Right ventricle myocardium inferior (tissue), 1 donor: Measurements from ENCODE around the gene E4F1. TPM values are rescaled to one million over a fixed set of nuclear protein-coding genes. Genes with fewer than 3 reads are reported as not detected.

Experiments
- ATAC-seq: fragments of 200-7000 bp; cut with Tn5 transposase; one replicate; pipeline ENCODE4 v1.9.1; 2020; ENCODE audit warnings: mild to moderate bottlenecking, moderate library complexity
- DNase-seq: peaks from one replicate; pipeline ENCODE4 v3.0.0; 2021; ENCODE audit errors: missing footprints
- intact Hi-C: fragments of 100-400 bp; cut with DNase I; formaldehyde crosslinking; loops from one replicate; pipeline ENCODE4 v1.11.0; 2022
- microRNA-seq: library from miRNA; unstranded; fragments of <30 nt; microRNA quantifications from one replicate; pipeline ENCODE4 v1.2.0, GENCODE V29; 2020
- total RNA-seq: library from RNA; stranded (reverse); fragmentation: NEBNext Ultra II Directional; extraction: Animal tissue kit (Norgen Biotek cat#: 25700); gene quantifications from one replicate; pipeline ENCODE4 v1.2.1, GENCODE V29; 2021
- donor health status: DM: no; HTN: yes; CAD: no; lungs with severe emphysema.

E4F1 gene
- total RNA-seq, 1 donor from 2014 or later: 14.1 TPM

DNA sequence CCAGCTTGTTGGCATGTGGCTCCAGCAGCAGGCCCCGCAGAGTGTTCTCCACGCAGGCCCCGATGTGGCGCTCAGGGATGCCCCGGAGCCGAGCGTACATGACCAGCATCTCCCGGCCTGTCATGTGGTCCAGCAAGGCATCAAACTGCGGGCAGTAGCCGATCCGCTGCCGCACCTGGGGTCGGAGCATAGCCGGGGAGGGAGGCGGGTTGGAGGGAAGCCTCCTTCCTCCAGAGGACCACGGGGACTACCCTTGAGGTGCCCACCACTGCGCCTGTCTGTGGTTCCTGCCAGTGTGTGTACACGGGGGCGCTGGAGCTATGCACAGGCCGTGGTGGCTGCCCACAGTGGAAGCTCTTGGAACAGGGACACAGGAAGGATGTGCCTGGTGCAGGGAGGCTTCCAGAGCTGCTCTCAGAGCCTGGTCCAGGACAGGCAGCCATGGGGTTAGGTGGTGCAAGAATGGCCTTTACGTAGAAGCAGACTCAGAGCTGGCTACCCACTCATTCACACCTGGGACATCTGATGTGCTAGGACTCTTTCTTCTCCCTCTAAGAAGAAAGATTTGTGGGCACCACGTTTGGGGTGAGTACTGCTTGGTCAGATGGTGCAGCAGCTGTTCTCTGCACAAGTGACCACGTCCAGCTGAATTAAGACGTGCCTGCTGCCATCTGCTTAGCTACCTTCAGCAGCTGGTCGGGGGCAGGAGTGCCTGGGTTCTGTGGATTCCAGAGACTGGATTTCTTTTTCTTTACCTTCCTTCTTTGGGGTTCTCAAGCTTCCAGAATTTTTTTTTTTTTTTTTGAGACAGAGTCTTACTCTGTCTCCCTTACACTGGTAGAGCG, 55.8 kb downstream of the E4F1 start:
- DNase-seq: peak; percentile 57
- intact Hi-C loops: no loop called here
- no peak for ATAC-seq

DNA sequence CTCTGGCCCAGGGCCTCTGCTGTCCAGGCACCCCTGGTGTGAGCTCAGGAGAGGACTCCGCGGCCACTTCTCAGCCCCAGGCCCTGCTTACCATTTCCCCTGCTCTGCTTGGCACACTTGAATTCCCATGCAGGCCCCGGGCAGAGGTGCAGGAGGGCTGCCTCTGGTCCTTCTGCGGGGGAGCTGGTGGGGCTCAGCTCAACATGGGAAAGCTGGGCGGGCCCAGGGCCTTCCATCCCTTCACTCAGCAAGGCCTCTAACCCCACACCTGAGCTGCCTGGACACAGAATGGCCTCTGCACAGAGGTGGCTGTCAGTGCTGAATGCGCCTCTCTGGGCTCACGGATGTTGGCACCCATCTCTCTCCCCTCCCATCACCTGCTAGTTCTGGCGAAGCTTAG, 57.1 kb downstream of the E4F1 start:
- ATAC-seq (no peak), DNase-seq (peak; percentile 15)
- intact Hi-C loops: no loop called here

DNA sequence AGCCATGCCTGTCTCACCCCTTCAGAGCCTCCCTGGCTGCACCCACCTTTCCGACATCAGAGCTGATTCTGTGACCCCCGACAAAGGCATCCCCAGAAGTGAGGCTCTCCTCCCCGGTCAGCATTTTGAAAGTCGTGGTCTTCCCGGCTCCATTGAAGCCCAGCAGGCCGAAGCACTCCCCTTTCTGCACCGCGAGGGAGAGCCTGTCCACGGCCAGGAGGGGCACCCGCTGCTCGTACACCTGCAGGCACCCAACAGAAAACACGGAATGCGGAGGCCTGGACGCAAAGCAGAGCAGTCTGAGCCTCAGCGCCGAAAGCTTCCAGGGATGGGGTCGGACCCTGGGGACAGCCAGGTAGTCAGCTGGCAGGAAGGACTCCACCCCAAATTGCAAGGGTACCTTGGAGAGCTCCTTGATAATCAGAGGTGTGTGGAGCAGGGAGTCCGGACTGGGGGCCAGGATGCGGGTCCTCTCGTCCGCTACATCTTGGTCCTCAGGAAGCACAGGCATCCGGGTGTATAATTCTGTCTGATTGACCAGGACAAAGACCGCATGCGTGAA, 57.7 kb downstream of the E4F1 start:
- DNase-seq (no peak), ATAC-seq (no peak)
- intact Hi-C loops: no loop called here

DNA sequence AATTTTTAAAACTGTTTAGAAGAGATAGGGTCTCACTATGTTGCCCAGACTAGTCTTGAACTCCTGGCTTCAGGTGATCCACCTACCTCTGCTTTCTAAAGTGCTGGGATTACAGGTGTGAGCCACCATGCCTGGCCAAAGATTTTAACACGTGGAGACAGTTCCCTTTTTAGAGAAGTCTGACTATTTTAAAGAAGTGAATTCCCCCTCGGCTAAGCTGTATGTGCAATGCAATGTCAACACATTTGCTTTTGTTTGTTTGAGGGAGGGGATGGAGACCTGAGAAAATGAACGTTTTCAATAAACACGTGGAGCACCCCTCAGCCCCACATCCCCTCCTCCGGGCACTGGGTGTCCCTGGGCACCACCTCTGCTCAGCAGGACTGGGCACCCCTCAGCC, 58.9 kb downstream of the E4F1 start:
- DNase-seq: no peak
- no peak for ATAC-seq
- intact Hi-C loops: no loop called here

DNA sequence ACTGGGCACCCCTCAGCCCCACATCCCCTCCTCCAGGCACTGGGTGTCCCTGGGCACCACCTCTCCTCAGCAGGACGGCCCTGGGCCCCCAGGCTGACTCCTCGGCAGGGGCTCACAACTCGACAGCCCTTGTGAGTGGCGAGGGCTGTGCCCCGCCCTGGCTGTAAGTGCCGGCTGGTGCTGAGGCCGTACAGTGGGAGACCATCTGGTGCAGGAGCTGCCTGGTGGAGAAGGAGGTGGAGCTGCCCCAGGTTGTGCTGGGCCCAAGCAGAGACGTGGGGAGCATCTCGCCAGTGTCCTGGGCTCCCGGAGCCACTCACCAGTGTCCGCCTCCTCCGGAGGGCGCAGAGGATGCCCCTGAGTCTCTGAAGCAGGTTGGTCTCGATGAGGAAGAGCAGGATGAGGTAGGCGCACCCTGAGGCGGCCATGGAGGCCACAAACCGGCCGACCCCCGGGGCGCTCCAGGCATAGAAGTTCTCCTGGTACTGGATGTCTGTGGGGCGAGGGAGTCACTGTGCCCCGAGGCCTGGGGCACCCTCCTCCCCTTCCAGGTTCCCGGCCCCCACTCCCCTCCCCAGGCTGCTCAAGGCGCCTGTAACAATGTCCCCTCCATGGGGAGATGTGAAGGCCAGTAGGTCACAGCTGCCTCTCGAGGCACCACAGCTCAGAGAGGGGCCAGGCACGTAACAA, 59.6 kb downstream of the E4F1 start:
- ATAC-seq: no peak
- intact Hi-C loops: no loop called here
- no peak for DNase-seq

DNA sequence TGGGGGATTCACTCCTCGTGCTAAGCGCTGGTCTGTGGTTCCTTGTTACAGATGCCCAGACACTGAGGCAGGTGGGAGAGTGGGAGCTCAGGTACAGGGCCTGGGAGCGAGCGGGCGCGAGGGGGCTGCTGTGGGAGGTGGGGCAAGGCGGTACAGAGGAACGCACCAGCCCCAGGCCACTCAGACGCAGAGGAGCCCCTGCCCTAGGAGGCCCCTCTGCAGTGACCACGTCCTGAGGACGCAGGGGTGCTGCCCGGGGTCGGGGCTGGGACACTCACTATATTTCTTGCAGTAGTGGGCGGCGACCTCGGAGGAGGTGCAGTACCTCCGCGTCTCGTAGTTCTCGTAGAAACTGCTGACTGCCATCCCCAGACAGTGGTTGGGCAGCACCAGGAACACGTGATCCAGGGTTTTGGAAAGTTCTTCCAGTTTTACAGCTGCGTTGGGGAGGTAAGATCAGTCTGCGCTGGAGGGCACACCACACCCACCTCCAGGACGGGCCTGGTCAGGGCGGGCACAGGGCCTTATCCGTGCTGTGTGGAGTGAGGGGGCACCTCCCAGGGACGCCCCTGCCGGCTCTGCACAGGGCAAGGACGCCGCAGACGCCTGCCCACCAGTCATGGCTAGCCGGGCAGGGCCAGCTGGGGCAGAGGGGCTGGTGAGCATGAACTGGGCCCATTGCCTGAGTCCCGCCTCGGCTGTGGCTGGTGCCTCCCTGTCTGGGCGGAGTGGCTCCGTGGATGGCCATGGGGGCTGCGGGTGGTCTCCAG, 60.8 kb downstream of the E4F1 start:
- ATAC-seq: no peak
- intact Hi-C loops: no loop called here
- DNase-seq: no peak

DNA sequence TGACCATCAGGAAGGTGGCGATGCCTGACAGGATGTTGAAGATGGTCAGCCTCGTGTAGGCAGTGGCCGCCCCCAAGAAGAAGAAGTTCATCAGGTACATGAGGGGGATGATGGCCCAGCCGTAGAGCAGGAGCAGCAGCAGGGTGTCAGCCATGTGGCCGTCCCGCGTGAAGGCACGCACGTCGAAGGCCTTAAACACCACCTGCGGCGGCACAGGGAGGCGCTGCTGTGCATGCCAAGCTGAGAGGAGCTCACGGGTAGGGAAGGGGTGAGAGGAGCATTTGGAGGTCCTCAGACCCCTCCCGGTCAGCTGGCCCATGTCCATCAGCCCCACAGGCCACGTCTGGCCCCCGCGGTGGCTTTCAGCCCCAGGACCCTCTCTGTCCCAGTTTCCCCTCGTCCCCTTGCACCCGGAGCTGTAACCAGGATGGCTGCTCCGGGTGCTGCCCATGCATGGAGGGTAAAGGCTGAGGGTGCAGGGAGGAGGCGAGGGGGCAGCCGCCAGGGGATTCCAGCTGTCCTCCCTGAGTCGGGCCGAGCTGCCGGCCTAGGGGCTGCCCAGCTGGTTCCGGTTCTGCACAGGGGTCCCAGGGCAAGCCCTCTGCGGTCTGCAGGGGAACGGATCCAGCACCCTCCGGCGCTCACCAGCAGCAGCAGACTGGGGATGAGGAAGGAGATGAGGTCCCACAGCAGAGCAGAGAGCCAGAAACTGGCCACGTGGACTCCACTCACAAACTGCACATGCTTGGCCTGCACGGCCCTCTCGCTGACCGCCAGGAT, 61.6 kb downstream of the E4F1 start:
- DNase-seq (no peak), ATAC-seq (no peak)
- intact Hi-C loops: no loop called here

Small RNA genes lying within 50 kb of the gene (microRNA-seq; reads per million reads assigned to microRNA genes)
- not detected for gene MIR3677
- not detected for gene MIR4717

Other genes starting within 250 kb of the E4F1 start
- 0.22 TPM for gene NOXO1, start 242.1 kb upstream of the E4F1 start, total RNA-seq
- 25.8 TPM for gene GFER, start 239.4 kb upstream of the E4F1 start, total RNA-seq
- 0.62 TPM for gene SYNGR3, start 233.6 kb upstream of the E4F1 start, total RNA-seq
- gene ZNF598, start 213.8 kb upstream of the E4F1 start, total RNA-seq: 18.5 TPM
- gene NPW, start 203.8 kb upstream of the E4F1 start, total RNA-seq: not detected
- 292 TPM for gene NHERF2, start 196.7 kb upstream of the E4F1 start, total RNA-seq
- gene NTHL1, start 175.8 kb upstream of the E4F1 start, total RNA-seq: 23.3 TPM
- gene TSC2, start 175.6 kb upstream of the E4F1 start, total RNA-seq: 62.8 TPM
- 85.8 TPM for gene PKD1, start 87.7 kb upstream of the E4F1 start, total RNA-seq
- gene RAB26, start 75.0 kb upstream of the E4F1 start, total RNA-seq: 0.87 TPM
- gene TRAF7, start 67.8 kb upstream of the E4F1 start, total RNA-seq: 27.3 TPM
- gene CASKIN1, start 27.0 kb upstream of the E4F1 start, total RNA-seq: 5.8 TPM
- gene MLST8, start 18.1 kb upstream of the E4F1 start, total RNA-seq: 25.3 TPM
- 13.2 TPM for gene BRICD5, start 12.7 kb upstream of the E4F1 start, total RNA-seq
- 35.1 TPM for gene PGP, start 8.8 kb upstream of the E4F1 start, total RNA-seq
- 0.49 TPM for gene DNASE1L2, start 12.9 kb downstream of the E4F1 start, total RNA-seq
- 205 TPM for gene ECI1, start 28.0 kb downstream of the E4F1 start, total RNA-seq
- gene RNPS1, start 44.5 kb downstream of the E4F1 start, total RNA-seq: 105 TPM
- gene ABCA3, start 117.1 kb downstream of the E4F1 start, total RNA-seq: 7.4 TPM
- gene CCNF, start 205.9 kb downstream of the E4F1 start, total RNA-seq: 1.2 TPM
- gene TEDC2, start 236.5 kb downstream of the E4F1 start, total RNA-seq: 0.95 TPM
- 0.19 TPM for gene NTN3, start 247.7 kb downstream of the E4F1 start, total RNA-seq